Liver (tissue), 9 donors: ENCODE measurements around the gene UTP15. TPM values are rescaled to one million over a fixed set of nuclear protein-coding genes. Genes with fewer than 3 reads are reported as not detected.

Experiments
- DNase-seq: peaks from one replicate; pipeline ENCODE4 v3.0.0-alpha.2; 2017; ENCODE audit warnings: low spot score
- H3K27ac ChIP-seq, 2 donors: one replicate each; pipeline ENCODE4 v1.7.0; 2013; ENCODE audit warnings: inconsistent platforms in 2 of 2, low read length in 2 of 2, control low read depth in 1 of 2, low read depth in 1 of 2, mild to moderate bottlenecking in 1 of 2
- H3K27me3 ChIP-seq, 4 donors: one replicate each; pipeline versions ENCODE4 v1.6.1 to v1.7.0; 2013; ENCODE audit warnings: low read length in 3 of 4, inconsistent platforms in 1 of 4, mild to moderate bottlenecking in 1 of 4, moderate library complexity in 1 of 4; ENCODE audit not compliant: control insufficient read depth in 4 of 4, insufficient read depth in 4 of 4
- H3K36me3 ChIP-seq, 4 donors: one replicate each; pipeline versions ENCODE4 v1.6.1 to v1.7.0; 2013; ENCODE audit warnings: low read length in 3 of 4, mild to moderate bottlenecking in 3 of 4, low read depth in 1 of 4, moderate library complexity in 1 of 4; ENCODE audit not compliant: control insufficient read depth in 4 of 4, insufficient read depth in 3 of 4
- H3K4me1 ChIP-seq, 4 donors: one replicate each; pipeline versions ENCODE4 v1.6.1 to v1.7.0; 2013; ENCODE audit warnings: low read length in 3 of 4, mild to moderate bottlenecking in 3 of 4, moderate library complexity in 1 of 4; ENCODE audit not compliant: control insufficient read depth in 4 of 4, insufficient read depth in 4 of 4
- H3K4me3 ChIP-seq, 3 donors: one replicate each; pipeline versions ENCODE4 v1.6.1 to v1.7.0; 2013; ENCODE audit warnings: low read length in 3 of 3, control low read depth in 1 of 3, low read depth in 1 of 3, mild to moderate bottlenecking in 1 of 3
- H3K9ac ChIP-seq, 2 donors: one replicate each; pipeline ENCODE4 v1.7.0; 2013; ENCODE audit warnings: low read length in 2 of 2, mild to moderate bottlenecking in 2 of 2, moderate library complexity in 2 of 2, control low read depth in 1 of 2, low read depth in 1 of 2
- H3K9me3 ChIP-seq, 4 donors: one replicate each; pipeline versions ENCODE4 v1.6.1 to v1.7.0; 2013; ENCODE audit warnings: low read length in 3 of 4; ENCODE audit not compliant: control insufficient read depth in 4 of 4
- ATF3 ChIP-seq: IDR thresholded peaks from 2 replicates; pipeline ENCODE4 v1.6.1; 2016; ENCODE audit warnings: antibody characterized with exemption
- CTCF ChIP-seq: fragments of 150-350 bp; IDR thresholded peaks from 2 replicates; pipeline ENCODE4 v1.5.1; 2017; ENCODE audit warnings: improper control_type of control experiment, low read depth, low read length; ENCODE audit not compliant: missing input control
- EGR1 ChIP-seq, 2 donors: IDR thresholded peaks; 2 replicates each; pipeline ENCODE4 v1.6.1; 2016 to 2018; ENCODE audit warnings: antibody characterized with exemption in 2 of 2, low read depth in 2 of 2
- FOXA1 ChIP-seq: IDR thresholded peaks from 2 replicates; pipeline ENCODE4 v1.6.1; 2016; ENCODE audit warnings: antibody characterized with exemption
- FOXA2 ChIP-seq: IDR thresholded peaks from 2 replicates; pipeline ENCODE4 v1.6.1; 2016; ENCODE audit warnings: antibody characterized with exemption
- GABPA ChIP-seq, 2 donors: IDR thresholded peaks in 1 of 2; conservative IDR thresholded peaks in 1 of 2; 2 replicates each; pipeline ENCODE4 v1.6.1; 2016; ENCODE audit warnings: antibody characterized with exemption in 2 of 2, mild to moderate bottlenecking in 1 of 2, moderate library complexity in 1 of 2
- HNF4A ChIP-seq, 2 donors: conservative IDR thresholded peaks; 2 replicates each; pipeline ENCODE4 v1.6.1; 2016; ENCODE audit warnings: antibody characterized with exemption in 2 of 2, mild to moderate bottlenecking in 2 of 2
- HNF4G ChIP-seq: IDR thresholded peaks from 2 replicates; pipeline ENCODE4 v1.6.1; 2016; ENCODE audit warnings: antibody characterized with exemption
- JUND ChIP-seq, 2 donors: IDR thresholded peaks; 2 replicates each; pipeline ENCODE4 v1.6.1; 2016; ENCODE audit warnings: antibody characterized with exemption in 2 of 2
- MAX ChIP-seq: IDR thresholded peaks from 2 replicates; pipeline ENCODE4 v1.6.1; 2016; ENCODE audit warnings: antibody characterized with exemption
- NR2F2 ChIP-seq: IDR thresholded peaks from 2 replicates; pipeline ENCODE4 v1.6.1; 2016; ENCODE audit warnings: antibody characterized with exemption
- RAD21 ChIP-seq, 2 donors: IDR thresholded peaks; 2 replicates each; pipeline ENCODE4 v1.6.1; 2016; ENCODE audit warnings: antibody characterized with exemption in 2 of 2, mild to moderate bottlenecking in 2 of 2
- REST ChIP-seq: IDR thresholded peaks from 2 replicates; pipeline ENCODE4 v1.6.1; 2016; ENCODE audit warnings: antibody characterized with exemption, mild to moderate bottlenecking
- RXRA ChIP-seq, 2 donors: IDR thresholded peaks; 2 replicates each; pipeline ENCODE4 v1.6.1; 2017 to 2018; ENCODE audit warnings: antibody characterized with exemption in 2 of 2, mild to moderate bottlenecking in 1 of 2
- SP1 ChIP-seq: IDR thresholded peaks from 2 replicates; pipeline ENCODE4 v1.6.1; 2018; ENCODE audit warnings: antibody characterized with exemption, mild to moderate bottlenecking
- TAF1 ChIP-seq: conservative IDR thresholded peaks from 2 replicates; pipeline ENCODE4 v1.6.1; 2016; ENCODE audit warnings: antibody characterized with exemption, mild to moderate bottlenecking
- YY1 ChIP-seq: IDR thresholded peaks from 2 replicates; pipeline ENCODE4 v1.6.1; 2016; ENCODE audit warnings: antibody characterized with exemption, mild to moderate bottlenecking
- ZBTB33 ChIP-seq: IDR thresholded peaks from 2 replicates; pipeline ENCODE4 v1.6.1; 2016; ENCODE audit warnings: antibody characterized with exemption
- WGBS: extraction: QIAGEN DNeasy Blood & Tissue Kit; methylation state at CpG from one replicate; pipeline ENCODE4 v1.1.7; 2013; 5-methylcytosine and 5-hydroxymethylcytosine counted together
- polyA plus RNA-seq, 2 donors: library from polyadenylated mRNA; stranded (reverse) in 1 of 2; unstranded in 1 of 2; fragments of 200-250 nt in 1 of 2; fragments of >200 nt in 1 of 2; fragmentation: Nextera tagmentation in 1 of 2; extraction: Ambion mirVana in 1 of 2; gene quantifications; one replicate each; pipeline versions ENCODE4 v1.2.1 to v1.2.3, GENCODE V29; 2013 to 2015
- total RNA-seq, 2 donors: library from RNA; depleted of rRNA; stranded (reverse); fragments of >200 nt; gene quantifications; one replicate each; pipeline ENCODE4 v1.2.3, GENCODE V29; 2014
- donor health status: healthy.
- donor health status: healthy.
- donor health status: healthy.
- donor health status: healthy.
- donor health status: healthy.

Gene UTP15
- total and polyA plus RNA-seq, 4 donors, result 3.5 to 18.1 (median 5.4) TPM

- DNase-seq, result no peak
- peaks cover 0 to 5% (median 2%) of the 10 kb centered on the region in 4 donors for H3K27me3 ChIP-seq
- H3K9me3 ChIP-seq, result no peaks in the 10 kb centered on the region
- H3K27ac ChIP-seq, result no peak overlapping the region
- H3K4me1 ChIP-seq, result no peaks in the 10 kb centered on the region
- 70% methylated on average over 3 of the region's 3 CpGs for WGBS
- H3K4me3 ChIP-seq, result no peak overlapping the region
- no peak overlapping the region for H3K9ac ChIP-seq
- no peaks in the 10 kb centered on the region for H3K36me3 ChIP-seq
- TF ChIP-seq GABPA (IDR thresholded peaks at IDR 0.05 in 1 of 2, conservative IDR thresholded peaks at IDR 0.05 in 1 of 2) (no peak), YY1 (no peak), HNF4A (conservative IDR thresholded peaks at IDR 0.05) (no peak), FOXA1 (no peak), REST (no peak), JUND (IDR thresholded peaks at IDR 0.05) (no peak), NR2F2 (no peak), TAF1 (no peak), MAX (no peak), EGR1 (IDR thresholded peaks at IDR 0.05; ENCODE audit: low read depth in 2 of 2) (no peak), ATF3 (no peak), RAD21 (IDR thresholded peaks at IDR 0.05) (no peak), HNF4G (no peak), SP1 (no peak), ZBTB33 (no peak), FOXA2 (no peak), CTCF (no peak), RXRA (IDR thresholded peaks at IDR 0.05) (no peak)
These were observed 39.8 kb upstream of the UTP15 start for GRCh38 chr5:73525606-73526203.
